Activated T-cell treated with anti-CD3 and anti-CD28 coated beads, Interleukin-2, amount 50 U/mL, for 48 hours (primary cell): Measurements from ENCODE around the gene COX6A2.

Experiments used
- DNase-seq, 2 experiments: peaks; one replicate each; pipeline ENCODE4 v3.0.0-alpha.2; 2020

COX6A2 gene

DNA sequence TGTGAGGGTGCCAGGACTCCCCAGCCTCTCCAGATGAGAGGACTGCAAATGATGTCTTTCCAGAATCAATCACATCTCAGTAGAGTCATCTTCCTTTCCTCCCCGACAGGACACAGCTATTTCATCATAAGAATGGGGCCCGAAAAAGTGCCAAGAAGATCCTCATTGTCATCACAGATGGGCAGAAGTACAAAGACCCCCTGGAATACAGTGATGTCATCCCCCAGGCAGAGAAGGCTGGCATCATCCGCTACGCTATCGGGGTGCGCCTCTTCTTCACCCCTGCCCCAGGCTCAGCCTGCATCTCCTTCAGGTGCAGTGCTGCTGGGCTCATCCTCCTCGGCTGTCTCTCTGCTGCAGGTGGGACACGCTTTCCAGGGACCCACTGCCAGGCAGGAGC is 20.8 kb downstream of the COX6A2 start:
- no peak for DNase-seq

DNA sequence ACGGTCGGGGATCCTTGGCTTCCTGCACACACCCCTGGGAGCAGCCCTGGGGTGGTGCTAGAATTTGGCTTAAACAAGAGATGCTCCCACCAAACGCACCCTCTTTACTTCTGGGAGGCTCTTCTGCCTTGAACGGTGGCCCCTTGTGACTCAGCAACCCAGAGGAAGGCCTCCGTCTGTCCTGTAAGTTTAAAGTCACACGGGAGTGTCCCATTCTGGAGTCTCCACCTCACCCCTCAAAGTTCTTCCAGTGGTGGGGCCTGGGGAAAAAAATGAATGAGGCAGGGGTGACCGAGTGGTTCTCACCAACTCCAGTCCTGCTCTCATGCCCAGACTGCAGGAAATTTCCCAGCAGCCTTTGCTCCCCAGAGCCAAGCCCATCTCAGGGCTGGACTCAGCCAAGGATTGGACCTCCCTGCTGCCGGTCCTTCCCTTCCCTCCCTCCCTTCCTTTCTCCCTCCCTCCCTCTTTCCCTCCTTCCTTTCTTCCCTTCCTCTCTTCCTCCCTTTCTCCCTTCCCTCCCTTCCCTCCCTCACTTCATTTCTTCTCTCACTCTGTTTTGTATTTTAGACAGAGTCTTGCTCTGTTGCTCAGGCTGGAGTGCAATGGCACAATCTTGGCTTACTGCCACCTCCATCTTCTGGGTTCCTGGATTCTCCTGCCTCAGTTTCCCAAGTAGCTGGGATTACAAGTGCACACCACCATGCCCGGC is 23.7 kb downstream of the COX6A2 start:
- no peak for DNase-seq

DNA sequence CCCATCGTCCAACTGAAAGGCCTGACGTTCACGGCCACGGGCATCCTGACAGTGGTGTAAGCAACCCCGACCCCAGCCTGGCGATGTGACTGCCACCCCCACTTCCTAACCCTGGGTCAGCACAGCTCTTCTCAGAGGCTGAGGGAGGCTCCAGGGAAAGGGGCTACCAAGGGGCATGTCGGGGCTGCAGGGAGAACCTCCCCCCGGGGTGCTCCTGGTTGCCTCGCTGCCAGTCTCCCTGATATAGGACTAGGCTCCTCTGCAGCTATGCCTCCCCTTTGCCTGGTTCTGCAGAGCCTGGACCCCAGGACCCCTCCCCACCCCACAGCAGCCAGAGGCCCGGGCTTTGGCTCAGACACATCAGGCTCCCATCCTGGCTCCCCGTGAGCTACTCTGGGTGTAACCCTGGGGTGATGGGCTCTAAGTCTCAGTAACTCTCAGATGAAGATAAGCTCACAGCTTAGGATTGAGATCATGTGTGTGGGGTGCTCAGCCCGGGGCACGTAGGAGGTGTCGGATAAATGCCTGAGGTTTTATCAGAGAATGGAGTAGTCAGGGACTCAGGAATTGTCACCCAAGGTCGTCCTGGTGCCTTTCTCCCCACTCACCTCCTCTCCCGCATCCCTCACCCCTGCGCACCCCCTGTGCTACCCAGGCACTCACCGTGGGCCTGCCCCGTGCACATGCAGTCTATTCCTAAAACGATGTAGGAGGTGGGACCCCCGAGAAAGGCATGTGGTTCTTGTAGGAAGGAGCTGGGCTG is 24.4 kb downstream of the COX6A2 start:
- no peak for DNase-seq

DNA sequence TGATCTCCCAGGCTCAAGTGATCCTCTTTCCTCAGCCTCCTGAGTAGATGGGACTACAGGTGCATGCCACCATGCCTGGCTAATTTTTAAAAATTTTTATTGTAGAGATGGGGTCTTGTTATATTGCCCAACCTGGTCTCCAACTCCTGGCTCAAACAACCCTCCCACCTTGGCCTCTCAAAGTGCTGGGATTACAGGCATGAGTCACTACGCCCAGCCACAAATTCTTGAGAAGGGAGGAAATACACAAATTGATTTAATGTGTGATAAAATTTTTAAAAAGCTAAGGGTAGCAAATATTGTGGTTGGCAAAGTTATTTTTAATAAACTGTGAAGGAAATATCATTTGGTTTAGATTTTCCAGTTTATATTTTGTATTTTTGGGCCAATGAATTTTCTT is 25.5 kb downstream of the COX6A2 start:
- DNase-seq = no peak

DNA sequence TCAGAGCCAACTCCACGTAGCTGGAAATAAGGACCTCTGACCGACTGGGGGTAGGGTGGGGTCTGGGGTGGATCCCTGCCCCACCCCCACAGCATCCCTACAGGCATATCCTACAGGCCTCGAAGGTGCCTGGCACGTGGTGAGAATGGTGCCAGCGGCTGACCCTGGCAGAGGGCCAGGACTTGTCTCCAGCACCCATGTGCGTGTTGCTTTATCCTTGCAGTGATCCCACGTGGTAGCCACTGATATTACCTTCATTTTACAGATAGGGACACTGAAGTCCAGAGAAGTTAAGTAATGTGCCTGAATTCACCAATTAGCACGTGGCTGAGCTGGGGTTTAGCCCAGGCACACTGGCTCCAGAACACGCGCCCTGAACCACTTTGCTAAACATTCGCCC is 26.7 kb downstream of the COX6A2 start:
- DNase-seq = no peak

DNA sequence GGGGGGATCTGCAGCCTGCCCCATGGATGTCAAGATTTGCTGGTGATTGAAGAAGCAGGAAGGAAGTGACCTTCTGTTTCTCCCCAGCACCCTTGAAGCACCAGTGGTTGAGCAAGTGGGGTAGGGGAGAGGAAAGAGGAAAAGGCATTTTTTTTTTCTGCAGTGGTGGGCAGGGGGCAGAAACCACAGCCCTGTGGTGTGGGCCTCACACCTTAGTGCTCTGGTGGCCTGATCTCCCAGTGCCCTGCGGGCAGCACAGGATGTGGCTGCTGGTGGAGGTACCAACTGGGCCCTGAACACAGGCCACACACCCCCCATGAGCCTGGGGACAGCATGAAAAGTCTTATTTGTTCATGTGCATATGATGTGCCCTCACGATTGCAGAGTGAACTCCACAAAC is 28.0 kb downstream of the COX6A2 start:
- no peak for DNase-seq

DNA sequence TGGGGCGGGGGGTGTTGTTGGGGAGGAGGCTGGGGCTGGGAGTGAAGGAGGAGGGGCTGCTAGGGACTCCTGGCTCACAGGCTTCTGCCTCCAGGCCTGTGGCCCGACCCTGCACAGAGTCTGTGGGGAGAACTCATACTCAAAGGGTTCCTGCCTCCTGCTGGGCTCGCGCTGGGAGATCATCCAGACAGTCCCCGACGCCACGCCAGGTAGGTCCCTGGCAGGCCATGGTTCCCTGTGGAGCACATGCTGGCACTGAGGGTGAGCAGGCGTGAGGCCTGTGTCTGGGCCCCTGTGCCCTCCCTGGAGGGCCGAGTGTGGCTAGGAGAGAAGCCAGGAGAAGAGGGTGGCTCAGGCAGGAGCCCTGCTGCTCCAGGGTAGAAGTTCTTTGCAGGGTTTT is 30.5 kb downstream of the COX6A2 start:
- no peak for DNase-seq

DNA sequence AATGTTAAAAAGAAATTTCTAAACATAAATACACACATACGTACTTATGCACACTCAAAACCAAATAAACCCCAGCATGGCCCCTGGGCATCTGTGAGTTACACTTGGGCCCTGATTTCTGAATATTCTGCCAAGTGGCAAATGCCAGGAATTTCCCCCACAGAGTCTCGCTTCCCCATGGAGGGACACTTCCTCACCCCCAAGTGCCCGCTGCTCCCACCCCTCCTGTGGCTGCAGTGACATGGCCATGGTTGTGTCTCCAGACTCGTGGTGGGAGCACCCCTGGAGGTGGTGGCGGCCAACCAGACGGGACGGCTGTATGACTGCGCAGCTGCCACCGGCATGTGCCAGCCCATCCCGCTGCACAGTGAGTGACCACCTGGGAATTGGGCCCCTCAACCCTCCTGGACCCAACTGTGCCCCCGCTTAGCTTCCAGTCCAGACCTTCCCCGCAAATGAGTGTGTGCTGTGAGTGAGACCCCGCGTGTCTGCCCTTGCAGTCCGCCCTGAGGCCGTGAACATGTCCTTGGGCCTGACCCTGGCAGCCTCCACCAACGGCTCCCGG is 31.0 kb downstream of the COX6A2 start:
- no peak for DNase-seq

DNA sequence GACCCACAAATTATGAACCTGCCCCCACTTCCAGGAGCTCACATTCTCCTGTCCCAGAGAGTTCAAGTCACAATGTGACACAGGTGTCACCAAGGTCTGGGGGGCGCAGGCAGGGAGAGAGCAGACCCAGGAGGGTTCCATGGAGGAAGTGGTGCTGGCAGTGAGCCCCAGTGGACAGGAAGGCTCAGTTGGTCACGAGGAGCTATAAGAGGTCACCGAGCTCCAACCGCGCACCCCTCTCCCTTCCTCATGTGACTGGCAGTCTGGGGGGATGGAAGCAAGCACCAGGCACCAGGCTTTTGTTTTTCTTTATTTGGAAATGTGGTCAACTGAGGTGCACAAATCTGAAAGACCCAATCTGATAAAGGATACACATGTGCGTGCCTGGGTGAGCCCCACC is 32.5 kb downstream of the COX6A2 start:
- DNase-seq = no peak

DNA sequence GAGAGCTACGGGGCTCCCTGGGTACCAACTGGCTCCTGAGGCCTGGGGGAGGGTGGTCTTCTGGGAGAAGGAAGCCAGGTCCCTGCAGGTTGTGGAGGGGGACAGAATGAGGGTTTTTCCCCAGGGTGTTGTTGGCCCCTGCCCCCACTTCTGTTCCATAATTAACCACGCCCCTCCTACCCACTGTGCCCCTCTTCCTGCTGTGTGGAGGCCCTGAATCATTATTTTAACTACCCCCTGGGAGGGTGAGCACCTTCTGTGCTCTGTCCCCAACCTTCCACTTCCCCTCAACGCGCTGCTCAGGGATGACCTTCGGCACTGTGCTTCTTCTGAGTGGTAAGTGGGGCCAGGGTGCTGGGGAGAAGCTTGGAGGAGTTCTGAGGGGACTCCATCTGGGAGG is 35.1 kb downstream of the COX6A2 start, which contains the start of gene ITGAD:
ITGAD (plus strand) TSS at position 280 of the 400 bp plus-strand sequence; CDS start at position 306, 26 bp downstream.
- DNase-seq = no peak

DNA sequence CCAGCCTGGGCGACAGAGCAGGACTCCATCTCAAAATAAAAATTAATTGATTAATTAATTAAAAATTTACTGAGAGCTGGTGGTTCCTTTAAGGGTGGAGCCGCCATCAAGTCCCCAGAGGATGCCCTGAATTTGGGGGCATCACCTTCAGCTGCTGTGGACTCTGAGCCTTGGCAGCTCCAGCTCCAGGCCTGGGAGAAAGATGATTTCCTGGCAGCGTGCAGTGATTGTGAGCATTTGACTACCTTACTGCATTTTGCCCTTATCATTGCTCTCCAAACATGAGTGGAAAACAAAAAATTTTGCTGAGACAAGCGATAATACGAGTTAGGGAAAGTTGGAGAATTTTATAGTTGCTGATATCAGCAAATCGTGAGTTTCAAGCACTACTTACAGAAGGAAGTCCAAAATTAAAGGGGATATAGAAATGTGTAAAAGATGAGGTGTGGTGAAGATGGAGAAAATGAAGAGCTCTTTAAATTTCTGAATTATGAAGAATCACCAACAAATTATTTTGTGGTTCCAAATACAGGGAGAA is 37.6 kb downstream of the COX6A2 start:
- DNase-seq = no peak

DNA sequence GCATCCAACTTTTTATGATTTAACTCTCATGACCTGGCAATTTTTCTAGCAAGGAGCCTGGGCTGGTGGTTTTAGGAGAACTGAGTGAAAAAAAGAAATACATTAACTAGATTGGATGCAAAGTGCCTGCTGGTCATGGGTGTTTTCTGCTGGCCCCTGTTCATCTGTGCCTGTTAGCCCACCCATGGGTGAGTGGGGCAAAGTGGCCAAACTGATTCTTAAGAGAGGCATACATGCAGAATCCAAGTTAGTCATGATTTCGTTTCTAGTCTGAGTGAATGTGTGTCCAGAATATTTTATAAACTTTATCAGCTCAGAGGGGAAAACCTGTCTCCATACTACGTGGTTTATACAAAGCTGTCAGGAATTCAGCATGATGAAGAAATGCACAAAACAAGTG is 39.6 kb downstream of the COX6A2 start:
- no peak for DNase-seq

DNA sequence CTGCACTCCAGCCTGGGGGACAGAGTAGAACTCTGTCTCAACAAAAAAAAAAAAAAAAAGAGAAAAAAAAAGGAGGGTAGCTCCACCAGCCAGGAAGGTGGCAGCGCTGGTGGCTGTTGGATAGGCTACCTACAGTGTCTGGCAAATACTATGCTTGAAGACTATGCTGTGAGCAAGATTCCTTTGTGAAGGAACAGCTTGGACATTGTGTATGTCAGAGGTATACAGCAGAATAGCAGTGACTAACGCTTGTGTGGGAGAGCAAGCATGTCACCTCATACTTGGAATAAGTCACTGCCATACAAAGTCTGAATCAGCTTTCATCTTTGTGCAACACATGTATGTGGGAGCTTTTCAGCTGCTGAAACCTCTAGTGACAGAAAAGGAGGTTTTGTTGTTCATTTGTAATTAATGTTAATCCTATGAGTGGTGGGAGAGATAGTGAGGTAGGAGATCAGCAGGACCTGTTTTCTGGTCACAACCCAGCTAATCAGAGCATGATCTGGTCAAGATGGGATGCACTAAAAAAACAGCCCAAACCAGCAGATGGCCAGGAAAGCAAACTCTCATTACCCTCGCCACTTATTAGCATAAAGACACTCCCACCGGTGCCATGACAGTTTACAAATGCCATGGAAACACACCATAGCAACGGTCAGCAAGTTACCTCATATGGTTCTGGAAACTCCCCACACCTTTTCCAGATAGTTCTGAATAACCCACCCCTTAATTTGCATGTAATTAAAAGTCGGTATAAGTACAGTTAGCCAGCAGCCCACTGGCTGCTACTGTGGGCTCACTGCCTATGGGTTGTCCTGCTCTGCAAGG is 41.8 kb downstream of the COX6A2 start:
- DNase-seq = peak; percentile 44 to 51

DNA sequence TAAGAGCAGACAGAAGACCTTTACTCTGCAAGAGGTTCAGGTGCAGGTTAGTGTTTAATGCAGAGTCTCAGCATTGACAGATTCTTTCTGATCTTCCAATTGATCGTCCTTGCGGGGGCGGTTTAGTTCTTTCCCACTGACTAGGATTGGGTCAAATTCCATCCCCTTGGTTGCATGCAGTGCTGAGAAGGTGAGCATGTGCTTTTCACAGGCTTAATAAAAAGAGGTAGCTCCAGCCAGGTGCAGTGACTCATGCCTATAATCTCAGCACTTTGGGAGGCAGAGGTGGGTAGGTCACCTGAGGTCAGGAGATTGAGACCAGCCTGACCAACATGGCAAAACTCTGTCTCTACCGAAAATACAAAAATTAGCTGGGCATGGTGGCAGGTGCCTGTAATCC is 42.5 kb downstream of the COX6A2 start:
- peak in 1 of 2 experiments; percentile 26 for DNase-seq

DNA sequence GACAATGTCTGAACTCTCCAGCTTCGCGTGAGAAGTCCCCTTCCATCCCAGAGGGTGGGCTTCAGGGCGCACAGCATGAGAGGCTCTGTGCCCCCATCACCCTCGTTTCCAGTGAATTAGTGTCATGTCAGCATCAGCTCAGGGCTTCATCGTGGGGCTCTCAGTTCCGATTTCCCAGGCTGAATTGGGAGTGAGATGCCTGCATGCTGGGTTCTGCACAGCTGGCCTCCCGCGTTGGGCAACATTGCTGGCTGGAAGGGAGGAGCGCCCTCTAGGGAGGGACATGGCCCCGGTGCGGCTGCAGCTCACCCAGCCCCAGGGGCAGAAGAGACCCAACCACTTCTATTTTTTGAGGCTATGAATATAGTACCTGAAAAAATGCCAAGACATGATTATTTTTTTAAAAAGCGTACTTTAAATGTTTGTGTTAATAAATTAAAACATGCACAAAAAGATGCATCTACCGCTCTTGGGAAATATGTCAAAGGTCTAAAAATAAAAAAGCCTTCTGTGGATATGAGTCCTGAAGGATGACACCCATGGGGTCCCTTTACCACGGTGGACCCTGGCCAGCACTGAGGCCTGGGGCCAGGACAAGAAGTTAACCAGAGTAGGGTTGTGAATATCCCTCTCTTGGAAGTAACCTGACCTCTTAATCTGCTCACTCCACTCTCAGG is 45.5 kb downstream of the COX6A2 start:
- DNase-seq = peak; percentile 69 to 81

DNA sequence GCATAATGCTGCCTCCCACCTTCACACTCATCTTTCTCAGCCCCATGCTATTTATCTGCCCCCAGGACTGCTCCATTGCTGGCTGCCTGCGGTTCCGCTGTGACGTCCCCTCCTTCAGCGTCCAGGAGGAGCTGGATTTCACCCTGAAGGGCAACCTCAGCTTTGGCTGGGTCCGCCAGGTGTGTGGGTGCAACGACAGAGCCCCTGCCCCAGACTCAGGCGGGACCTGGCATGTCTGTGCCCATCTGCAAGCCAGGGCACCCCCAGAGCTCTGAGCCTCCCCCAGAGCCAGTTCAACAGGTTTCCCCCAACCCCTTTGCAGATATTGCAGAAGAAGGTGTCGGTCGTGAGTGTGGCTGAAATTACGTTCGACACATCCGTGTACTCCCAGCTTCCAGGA is 48.0 kb downstream of the COX6A2 start:
- DNase-seq = no peak
